Epithelial cell of esophagus (primary cell): Measurements from ENCODE around the gene PSME2.

Experiments used
- DNase-seq: peaks from one replicate; pipeline ENCODE4 v3.0.0; 2010; ENCODE audit warnings: low read depth
- H3K4me3 ChIP-seq: 2 replicates; pipeline ENCODE4 v1.5.1; 2011; ENCODE audit warnings: mild to moderate bottlenecking, low read length, control low read depth
- CTCF ChIP-seq: IDR thresholded peaks from 2 replicates; pipeline ENCODE4 v1.5.1; 2011; ENCODE audit warnings: low read depth, mild to moderate bottlenecking, low read length, control low read depth, inconsistent platforms; ENCODE audit not compliant: insufficient read depth; ENCODE audit errors: missing control alignments

The PSME2 gene

GRCh38 chr14:24121210-24121609, 25.2 kb downstream of the PSME2 start:
- TF ChIP-seq CTCF, result no peak
- no peak overlapping the region for H3K4me3 ChIP-seq
- no peak for DNase-seq

- no peak for DNase-seq
- no peak overlapping the region for H3K4me3 ChIP-seq
- TF ChIP-seq CTCF, result no peak
Observed at GRCh38 chr14:24119691-24120090, 26.7 kb downstream of the PSME2 start.

- H3K4me3 ChIP-seq, result no peak overlapping the region
- no peak for TF ChIP-seq CTCF
- no peak for DNase-seq
Observed at GRCh38 chr14:24117179-24117578, 29.2 kb downstream of the PSME2 start.

GRCh38 chr14:24116128-24116814, 30.1 kb downstream of the PSME2 start:
- no peak for DNase-seq
- TF ChIP-seq CTCF, result no peak
- H3K4me3 ChIP-seq, result peak overlapping the region; percentile 92

GRCh38 chr14:24115422-24116127, 30.8 kb downstream of the PSME2 start:
- TF ChIP-seq CTCF, result no peak
- peak overlapping the region; percentile 92 for H3K4me3 ChIP-seq
- no peak for DNase-seq

- peak; percentile 100 for DNase-seq
- H3K4me3 ChIP-seq, result peak within 1 kb of the TSS; percentile 92
- no peak for TF ChIP-seq CTCF
Observed at GRCh38 chr14:24114532-24115421, 31.6 kb downstream of the PSME2 start, which contains the start of the genes DCAF11 and NRL. DCAF11 (plus strand) TSS chr14:24114777; CDS start chr14:24115595, 818 bp downstream. NRL (minus strand) TSS chr14:24114949; CDS start chr14:24082848, 32,101 bp downstream.
